Gastroesophageal sphincter (tissue), 3 donors: ENCODE measurements around the gene CCDC59.

ENCODE experiments used
- CTCF ChIP-seq, 4 experiments: fragments of 200-600 bp in 2 of 4; fragments of 450-650 bp in 2 of 4; sonication (generic) in 1 of 4; IDR thresholded peaks; one replicate each; pipeline ENCODE4 v1.5.1; 2017 to 2019; ENCODE audit warnings: antibody characterized with exemption in 4 of 4, mild to moderate bottlenecking in 2 of 4, moderate library complexity in 2 of 4
- POLR2A ChIP-seq, 2 donors: fragments of 450-650 bp; IDR thresholded peaks; one replicate each; pipeline ENCODE4 v1.6.1; 2017; ENCODE audit warnings: antibody characterized with exemption in 2 of 2, mild to moderate bottlenecking in 2 of 2, moderate library complexity in 1 of 2

GRCh38 chr12:82357340-82357739, 847 bp downstream of the CCDC59 start:
- TF ChIP-seq CTCF (IDR thresholded peaks at IDR 0.05) = no peak
- no peak for TF ChIP-seq POLR2A (IDR thresholded peaks at IDR 0.05)
